PC-3 (cell line): ENCODE measurements around the gene COX17.

ENCODE experiments used
- EZH2 ChIP-seq: fragments of 300-600 bp; sonication (generic); IDR thresholded peaks from one replicate; pipeline ENCODE4 v1.6.1; 2017; ENCODE audit warnings: antibody characterized with exemption, mild to moderate bottlenecking, low read length; ENCODE audit not compliant: unreplicated experiment
- EZH2phosphoT487 ChIP-seq: fragments of 300-600 bp; sonication (generic); IDR thresholded peaks from 2 replicates; pipeline ENCODE4 v1.6.1; 2018; ENCODE audit warnings: mild to moderate bottlenecking, antibody characterized with exemption, low read length, borderline replicate concordance
- TF ChIP-seq, protein P1 (sequence below): fragments of 300-600 bp; sonication (generic); conservative IDR thresholded peaks from 2 replicates; pipeline ENCODE4 v1.5.1; 2017; ENCODE audit warnings: antibody characterized with exemption, low read depth, mild to moderate bottlenecking, low read length

- TF ChIP-seq, protein P1, sequence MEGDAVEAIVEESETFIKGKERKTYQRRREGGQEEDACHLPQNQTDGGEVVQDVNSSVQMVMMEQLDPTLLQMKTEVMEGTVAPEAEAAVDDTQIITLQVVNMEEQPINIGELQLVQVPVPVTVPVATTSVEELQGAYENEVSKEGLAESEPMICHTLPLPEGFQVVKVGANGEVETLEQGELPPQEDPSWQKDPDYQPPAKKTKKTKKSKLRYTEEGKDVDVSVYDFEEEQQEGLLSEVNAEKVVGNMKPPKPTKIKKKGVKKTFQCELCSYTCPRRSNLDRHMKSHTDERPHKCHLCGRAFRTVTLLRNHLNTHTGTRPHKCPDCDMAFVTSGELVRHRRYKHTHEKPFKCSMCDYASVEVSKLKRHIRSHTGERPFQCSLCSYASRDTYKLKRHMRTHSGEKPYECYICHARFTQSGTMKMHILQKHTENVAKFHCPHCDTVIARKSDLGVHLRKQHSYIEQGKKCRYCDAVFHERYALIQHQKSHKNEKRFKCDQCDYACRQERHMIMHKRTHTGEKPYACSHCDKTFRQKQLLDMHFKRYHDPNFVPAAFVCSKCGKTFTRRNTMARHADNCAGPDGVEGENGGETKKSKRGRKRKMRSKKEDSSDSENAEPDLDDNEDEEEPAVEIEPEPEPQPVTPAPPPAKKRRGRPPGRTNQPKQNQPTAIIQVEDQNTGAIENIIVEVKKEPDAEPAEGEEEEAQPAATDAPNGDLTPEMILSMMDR, result no peak
- TF ChIP-seq EZH2phosphoT487, result no peak
- TF ChIP-seq EZH2, result no peak
These were observed 39.8 kb upstream of the COX17 start for GRCh38 chr3:119716998-119717397.
